ENCODE results near the gene DNAJA4.

Gene DNAJA4

DNA sequence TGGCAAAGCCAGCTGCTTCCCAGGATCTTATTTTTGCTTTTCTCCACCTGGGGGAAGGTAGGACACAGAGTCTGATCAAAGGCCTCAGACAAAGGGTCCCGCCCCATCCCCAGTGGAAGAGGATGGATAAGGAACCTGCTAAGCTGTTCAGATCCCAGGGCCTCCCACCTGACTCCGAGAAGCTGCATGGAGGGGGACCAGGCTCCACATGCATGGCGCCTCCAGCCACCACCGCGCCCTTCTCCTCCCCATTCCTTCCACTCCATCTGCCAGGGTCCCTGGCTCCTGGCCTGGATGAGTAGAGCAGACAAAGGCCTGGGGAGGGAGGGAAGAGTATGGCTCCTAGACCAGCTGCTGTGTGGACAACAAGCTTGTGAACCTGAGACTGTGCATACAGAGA, 55.8 kb downstream of the DNAJA4 start:
- TF ChIP-seq, protein P1, sequence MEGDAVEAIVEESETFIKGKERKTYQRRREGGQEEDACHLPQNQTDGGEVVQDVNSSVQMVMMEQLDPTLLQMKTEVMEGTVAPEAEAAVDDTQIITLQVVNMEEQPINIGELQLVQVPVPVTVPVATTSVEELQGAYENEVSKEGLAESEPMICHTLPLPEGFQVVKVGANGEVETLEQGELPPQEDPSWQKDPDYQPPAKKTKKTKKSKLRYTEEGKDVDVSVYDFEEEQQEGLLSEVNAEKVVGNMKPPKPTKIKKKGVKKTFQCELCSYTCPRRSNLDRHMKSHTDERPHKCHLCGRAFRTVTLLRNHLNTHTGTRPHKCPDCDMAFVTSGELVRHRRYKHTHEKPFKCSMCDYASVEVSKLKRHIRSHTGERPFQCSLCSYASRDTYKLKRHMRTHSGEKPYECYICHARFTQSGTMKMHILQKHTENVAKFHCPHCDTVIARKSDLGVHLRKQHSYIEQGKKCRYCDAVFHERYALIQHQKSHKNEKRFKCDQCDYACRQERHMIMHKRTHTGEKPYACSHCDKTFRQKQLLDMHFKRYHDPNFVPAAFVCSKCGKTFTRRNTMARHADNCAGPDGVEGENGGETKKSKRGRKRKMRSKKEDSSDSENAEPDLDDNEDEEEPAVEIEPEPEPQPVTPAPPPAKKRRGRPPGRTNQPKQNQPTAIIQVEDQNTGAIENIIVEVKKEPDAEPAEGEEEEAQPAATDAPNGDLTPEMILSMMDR (IDR thresholded peaks at IDR 0.05; ENCODE audit: extremely low read depth, insufficient read depth, missing control alignments): no peak
- in situ Hi-C loops (cut with MboI; ENCODE audit: low pct_unique_long_range_greater_than_20kb, low sequenced_read_pairs, unreplicated experiment): no loop called here
- DNase-seq (ENCODE audit: low spot score): no peak

GRCh38 chr15:78321041-78321570, 56.7 kb downstream of the DNAJA4 start:
- DNase-seq (ENCODE audit: low spot score): no peak
- in situ Hi-C loops (cut with MboI; ENCODE audit: low pct_unique_long_range_greater_than_20kb, low sequenced_read_pairs, unreplicated experiment): no loop called here
- TF ChIP-seq, protein P1 (IDR thresholded peaks at IDR 0.05; ENCODE audit: extremely low read depth, insufficient read depth, missing control alignments): no peak

DNA sequence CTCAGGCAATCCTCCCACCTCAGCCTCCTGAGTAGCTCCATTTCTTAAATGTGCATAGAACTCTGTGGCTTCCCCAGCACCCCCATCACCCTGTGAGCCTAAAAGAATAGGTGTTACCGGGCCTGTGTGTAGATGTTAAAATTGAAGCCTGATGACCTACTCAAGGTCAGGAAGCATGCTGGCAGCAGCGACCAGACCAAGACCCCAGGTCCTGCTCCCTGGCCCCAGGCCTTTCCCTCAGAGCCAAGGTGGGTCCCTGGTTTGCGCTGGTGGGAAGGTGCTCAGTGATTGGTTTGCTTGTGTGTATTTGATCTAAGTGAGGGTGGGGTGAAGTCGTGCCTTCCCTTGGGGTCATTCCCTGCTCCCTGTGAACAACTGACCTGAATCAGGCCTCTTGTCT, 57.4 kb downstream of the DNAJA4 start:
- TF ChIP-seq, protein P1 (IDR thresholded peaks at IDR 0.05; ENCODE audit: extremely low read depth, insufficient read depth, missing control alignments): no peak
- no peak for DNase-seq (ENCODE audit: low spot score)
- in situ Hi-C loops (cut with MboI; ENCODE audit: low pct_unique_long_range_greater_than_20kb, low sequenced_read_pairs, unreplicated experiment): no loop called here

GRCh38 chr15:78322243-78322642, 57.9 kb downstream of the DNAJA4 start:
- DNase-seq (ENCODE audit: low spot score): no peak
- TF ChIP-seq, protein P1 (IDR thresholded peaks at IDR 0.05; ENCODE audit: extremely low read depth, insufficient read depth, missing control alignments): no peak
- in situ Hi-C loops (cut with MboI; ENCODE audit: low pct_unique_long_range_greater_than_20kb, low sequenced_read_pairs, unreplicated experiment): no loop called here

DNA sequence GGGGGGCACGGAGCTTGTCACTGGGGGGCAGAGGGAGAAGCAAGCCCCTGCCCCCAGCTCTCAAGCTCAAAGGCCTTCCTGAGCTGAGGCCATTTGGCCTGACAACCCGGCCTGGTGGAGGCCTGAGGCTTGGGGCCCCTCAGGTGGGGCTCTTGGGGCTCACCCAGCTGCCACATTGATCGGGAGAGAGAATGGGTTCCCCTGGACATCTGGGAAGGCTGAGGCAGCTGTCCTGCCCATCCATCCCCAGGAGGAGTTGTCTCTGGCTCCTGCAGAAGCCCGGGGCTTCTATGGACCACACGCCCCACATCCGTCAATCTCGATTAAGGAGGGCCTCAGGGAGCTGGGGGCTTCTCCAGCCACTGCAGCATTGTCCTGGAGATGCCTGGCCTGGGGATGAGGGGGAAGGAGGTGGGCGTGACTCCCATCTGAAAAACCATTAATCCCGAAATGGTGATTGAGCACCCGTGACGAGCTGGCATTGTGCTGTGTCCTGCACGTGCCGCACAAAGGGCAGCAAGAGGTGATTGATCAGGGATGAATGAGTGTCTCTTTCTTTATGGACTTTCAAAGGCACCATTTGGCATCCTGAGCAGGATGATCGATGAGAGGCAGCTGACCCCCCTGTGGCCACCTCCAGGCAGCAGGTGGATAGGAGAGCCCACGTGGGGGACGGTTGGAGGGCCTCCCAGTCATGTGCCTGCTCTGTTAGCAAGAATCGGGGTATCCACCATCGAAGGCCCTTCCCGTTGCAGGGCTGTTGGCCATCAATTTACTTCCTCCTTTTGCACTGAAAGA, 58.6 kb downstream of the DNAJA4 start:
- no peak for DNase-seq (ENCODE audit: low spot score)
- in situ Hi-C loops (cut with MboI; ENCODE audit: low pct_unique_long_range_greater_than_20kb, low sequenced_read_pairs, unreplicated experiment): no loop called here
- TF ChIP-seq, protein P1 (IDR thresholded peaks at IDR 0.05; ENCODE audit: extremely low read depth, insufficient read depth, missing control alignments): no peak

GRCh38 chr15:78323693-78324092, 59.3 kb downstream of the DNAJA4 start:
- DNase-seq (ENCODE audit: low spot score): no peak
- in situ Hi-C loops (cut with MboI; ENCODE audit: low pct_unique_long_range_greater_than_20kb, low sequenced_read_pairs, unreplicated experiment): no loop called here
- TF ChIP-seq, protein P1 (IDR thresholded peaks at IDR 0.05; ENCODE audit: extremely low read depth, insufficient read depth, missing control alignments): no peak
